ENCODE results near the gene GMCL1. TPM values are rescaled to one million over a fixed set of nuclear protein-coding genes. Genes with fewer than 3 reads are reported as not detected.
A peak's percentile ranks its signal among the peaks of the same experiment; 100 is the strongest.

Gene GMCL1
- total and polyA plus RNA-seq, 9 of the 15 experiments (the other 6 are each of a cell fraction or from before 2014, with no cell fraction given): 7.0 to 27.3 (median 15.4) TPM

DNA sequence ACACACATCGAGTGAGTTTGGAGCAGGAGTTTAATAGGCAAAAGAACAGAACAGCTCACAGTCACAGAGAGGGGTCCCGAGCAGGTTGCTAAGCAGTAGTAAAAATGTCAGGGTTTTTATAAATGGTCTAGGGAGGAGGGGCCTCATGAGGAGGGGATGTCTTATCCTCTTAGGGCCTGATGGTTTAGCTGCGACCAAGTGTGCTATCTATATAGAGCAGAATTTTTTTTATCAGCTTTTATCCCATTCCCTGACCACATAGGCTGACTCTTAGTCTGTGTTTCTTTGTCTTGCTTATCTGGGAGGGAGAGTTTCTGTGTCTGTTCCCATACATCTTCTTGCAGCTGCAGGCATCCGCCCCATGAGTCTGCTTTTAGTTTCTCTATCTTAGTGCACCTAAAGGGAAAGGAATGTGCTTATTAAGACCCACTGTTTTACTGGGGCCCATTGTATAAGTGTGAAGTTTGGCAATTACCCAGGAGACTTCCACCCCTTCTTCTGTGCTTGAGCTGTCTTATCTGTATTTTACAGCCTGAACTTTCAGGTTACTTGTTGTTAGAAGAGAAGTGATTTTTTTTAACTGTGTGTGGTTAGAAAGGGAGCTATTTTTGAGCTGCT, 30.4 kb upstream of the GMCL1 start (continued):
- TF ChIP-seq, protein P1, sequence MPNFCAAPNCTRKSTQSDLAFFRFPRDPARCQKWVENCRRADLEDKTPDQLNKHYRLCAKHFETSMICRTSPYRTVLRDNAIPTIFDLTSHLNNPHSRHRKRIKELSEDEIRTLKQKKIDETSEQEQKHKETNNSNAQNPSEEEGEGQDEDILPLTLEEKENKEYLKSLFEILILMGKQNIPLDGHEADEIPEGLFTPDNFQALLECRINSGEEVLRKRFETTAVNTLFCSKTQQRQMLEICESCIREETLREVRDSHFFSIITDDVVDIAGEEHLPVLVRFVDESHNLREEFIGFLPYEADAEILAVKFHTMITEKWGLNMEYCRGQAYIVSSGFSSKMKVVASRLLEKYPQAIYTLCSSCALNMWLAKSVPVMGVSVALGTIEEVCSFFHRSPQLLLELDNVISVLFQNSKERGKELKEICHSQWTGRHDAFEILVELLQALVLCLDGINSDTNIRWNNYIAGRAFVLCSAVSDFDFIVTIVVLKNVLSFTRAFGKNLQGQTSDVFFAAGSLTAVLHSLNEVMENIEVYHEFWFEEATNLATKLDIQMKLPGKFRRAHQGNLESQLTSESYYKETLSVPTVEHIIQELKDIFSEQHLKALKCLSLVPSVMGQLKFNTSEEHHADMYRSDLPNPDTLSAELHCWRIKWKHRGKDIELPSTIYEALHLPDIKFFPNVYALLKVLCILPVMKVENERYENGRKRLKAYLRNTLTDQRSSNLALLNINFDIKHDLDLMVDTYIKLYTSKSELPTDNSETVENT (CRISPR knock-in tag; IDR thresholded peaks at IDR 0.05): no peak; the same call in 1 of the 2 replicates
- TF ChIP-seq, protein P2, sequence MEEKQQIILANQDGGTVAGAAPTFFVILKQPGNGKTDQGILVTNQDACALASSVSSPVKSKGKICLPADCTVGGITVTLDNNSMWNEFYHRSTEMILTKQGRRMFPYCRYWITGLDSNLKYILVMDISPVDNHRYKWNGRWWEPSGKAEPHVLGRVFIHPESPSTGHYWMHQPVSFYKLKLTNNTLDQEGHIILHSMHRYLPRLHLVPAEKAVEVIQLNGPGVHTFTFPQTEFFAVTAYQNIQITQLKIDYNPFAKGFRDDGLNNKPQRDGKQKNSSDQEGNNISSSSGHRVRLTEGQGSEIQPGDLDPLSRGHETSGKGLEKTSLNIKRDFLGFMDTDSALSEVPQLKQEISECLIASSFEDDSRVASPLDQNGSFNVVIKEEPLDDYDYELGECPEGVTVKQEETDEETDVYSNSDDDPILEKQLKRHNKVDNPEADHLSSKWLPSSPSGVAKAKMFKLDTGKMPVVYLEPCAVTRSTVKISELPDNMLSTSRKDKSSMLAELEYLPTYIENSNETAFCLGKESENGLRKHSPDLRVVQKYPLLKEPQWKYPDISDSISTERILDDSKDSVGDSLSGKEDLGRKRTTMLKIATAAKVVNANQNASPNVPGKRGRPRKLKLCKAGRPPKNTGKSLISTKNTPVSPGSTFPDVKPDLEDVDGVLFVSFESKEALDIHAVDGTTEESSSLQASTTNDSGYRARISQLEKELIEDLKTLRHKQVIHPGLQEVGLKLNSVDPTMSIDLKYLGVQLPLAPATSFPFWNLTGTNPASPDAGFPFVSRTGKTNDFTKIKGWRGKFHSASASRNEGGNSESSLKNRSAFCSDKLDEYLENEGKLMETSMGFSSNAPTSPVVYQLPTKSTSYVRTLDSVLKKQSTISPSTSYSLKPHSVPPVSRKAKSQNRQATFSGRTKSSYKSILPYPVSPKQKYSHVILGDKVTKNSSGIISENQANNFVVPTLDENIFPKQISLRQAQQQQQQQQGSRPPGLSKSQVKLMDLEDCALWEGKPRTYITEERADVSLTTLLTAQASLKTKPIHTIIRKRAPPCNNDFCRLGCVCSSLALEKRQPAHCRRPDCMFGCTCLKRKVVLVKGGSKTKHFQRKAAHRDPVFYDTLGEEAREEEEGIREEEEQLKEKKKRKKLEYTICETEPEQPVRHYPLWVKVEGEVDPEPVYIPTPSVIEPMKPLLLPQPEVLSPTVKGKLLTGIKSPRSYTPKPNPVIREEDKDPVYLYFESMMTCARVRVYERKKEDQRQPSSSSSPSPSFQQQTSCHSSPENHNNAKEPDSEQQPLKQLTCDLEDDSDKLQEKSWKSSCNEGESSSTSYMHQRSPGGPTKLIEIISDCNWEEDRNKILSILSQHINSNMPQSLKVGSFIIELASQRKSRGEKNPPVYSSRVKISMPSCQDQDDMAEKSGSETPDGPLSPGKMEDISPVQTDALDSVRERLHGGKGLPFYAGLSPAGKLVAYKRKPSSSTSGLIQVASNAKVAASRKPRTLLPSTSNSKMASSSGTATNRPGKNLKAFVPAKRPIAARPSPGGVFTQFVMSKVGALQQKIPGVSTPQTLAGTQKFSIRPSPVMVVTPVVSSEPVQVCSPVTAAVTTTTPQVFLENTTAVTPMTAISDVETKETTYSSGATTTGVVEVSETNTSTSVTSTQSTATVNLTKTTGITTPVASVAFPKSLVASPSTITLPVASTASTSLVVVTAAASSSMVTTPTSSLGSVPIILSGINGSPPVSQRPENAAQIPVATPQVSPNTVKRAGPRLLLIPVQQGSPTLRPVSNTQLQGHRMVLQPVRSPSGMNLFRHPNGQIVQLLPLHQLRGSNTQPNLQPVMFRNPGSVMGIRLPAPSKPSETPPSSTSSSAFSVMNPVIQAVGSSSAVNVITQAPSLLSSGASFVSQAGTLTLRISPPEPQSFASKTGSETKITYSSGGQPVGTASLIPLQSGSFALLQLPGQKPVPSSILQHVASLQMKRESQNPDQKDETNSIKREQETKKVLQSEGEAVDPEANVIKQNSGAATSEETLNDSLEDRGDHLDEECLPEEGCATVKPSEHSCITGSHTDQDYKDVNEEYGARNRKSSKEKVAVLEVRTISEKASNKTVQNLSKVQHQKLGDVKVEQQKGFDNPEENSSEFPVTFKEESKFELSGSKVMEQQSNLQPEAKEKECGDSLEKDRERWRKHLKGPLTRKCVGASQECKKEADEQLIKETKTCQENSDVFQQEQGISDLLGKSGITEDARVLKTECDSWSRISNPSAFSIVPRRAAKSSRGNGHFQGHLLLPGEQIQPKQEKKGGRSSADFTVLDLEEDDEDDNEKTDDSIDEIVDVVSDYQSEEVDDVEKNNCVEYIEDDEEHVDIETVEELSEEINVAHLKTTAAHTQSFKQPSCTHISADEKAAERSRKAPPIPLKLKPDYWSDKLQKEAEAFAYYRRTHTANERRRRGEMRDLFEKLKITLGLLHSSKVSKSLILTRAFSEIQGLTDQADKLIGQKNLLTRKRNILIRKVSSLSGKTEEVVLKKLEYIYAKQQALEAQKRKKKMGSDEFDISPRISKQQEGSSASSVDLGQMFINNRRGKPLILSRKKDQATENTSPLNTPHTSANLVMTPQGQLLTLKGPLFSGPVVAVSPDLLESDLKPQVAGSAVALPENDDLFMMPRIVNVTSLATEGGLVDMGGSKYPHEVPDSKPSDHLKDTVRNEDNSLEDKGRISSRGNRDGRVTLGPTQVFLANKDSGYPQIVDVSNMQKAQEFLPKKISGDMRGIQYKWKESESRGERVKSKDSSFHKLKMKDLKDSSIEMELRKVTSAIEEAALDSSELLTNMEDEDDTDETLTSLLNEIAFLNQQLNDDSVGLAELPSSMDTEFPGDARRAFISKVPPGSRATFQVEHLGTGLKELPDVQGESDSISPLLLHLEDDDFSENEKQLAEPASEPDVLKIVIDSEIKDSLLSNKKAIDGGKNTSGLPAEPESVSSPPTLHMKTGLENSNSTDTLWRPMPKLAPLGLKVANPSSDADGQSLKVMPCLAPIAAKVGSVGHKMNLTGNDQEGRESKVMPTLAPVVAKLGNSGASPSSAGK (IDR thresholded peaks at IDR 0.05): peak; percentile 30; the same call in 1 of the 2 replicates
- TF ChIP-seq, protein P3, sequence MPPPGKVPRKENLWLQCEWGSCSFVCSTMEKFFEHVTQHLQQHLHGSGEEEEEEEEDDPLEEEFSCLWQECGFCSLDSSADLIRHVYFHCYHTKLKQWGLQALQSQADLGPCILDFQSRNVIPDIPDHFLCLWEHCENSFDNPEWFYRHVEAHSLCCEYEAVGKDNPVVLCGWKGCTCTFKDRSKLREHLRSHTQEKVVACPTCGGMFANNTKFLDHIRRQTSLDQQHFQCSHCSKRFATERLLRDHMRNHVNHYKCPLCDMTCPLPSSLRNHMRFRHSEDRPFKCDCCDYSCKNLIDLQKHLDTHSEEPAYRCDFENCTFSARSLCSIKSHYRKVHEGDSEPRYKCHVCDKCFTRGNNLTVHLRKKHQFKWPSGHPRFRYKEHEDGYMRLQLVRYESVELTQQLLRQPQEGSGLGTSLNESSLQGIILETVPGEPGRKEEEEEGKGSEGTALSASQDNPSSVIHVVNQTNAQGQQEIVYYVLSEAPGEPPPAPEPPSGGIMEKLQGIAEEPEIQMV (tag; conservative IDR thresholded peaks at IDR 0.05; ENCODE audit: low read depth): no peak
- no peak for TF ChIP-seq ASH1L (IDR thresholded peaks at IDR 0.05; ENCODE audit: borderline replicate concordance, low read depth, partially characterized antibody)
- TF ChIP-seq CHD2 (IDR thresholded peaks at IDR 0.05; ENCODE audit: low read depth, low read length): no peak
- TF ChIP-seq HLTF (IDR thresholded peaks at IDR 0.05): peak; percentile 99
- peak; percentile 96 for TF ChIP-seq ZNF311 (CRISPR knock-in tag; IDR thresholded peaks at IDR 0.05)
- peak; percentile 88; the same call in 1 of the 2 replicates for TF ChIP-seq LCOR (CRISPR knock-in tag; IDR thresholded peaks at IDR 0.05)
- TF ChIP-seq, protein P4, sequence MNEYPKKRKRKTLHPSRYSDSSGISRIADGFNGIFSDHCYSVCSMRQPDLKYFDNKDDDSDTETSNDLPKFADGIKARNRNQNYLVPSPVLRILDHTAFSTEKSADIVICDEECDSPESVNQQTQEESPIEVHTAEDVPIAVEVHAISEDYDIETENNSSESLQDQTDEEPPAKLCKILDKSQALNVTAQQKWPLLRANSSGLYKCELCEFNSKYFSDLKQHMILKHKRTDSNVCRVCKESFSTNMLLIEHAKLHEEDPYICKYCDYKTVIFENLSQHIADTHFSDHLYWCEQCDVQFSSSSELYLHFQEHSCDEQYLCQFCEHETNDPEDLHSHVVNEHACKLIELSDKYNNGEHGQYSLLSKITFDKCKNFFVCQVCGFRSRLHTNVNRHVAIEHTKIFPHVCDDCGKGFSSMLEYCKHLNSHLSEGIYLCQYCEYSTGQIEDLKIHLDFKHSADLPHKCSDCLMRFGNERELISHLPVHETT (CRISPR knock-in tag; conservative IDR thresholded peaks at IDR 0.05 in 1 of 2, IDR thresholded peaks at IDR 0.05 in 1 of 2): peak in 1 of 2 experiments; percentile 97; a peak in 2 of 4 replicates
- TF ChIP-seq ZNF165 (CRISPR knock-in tag; IDR thresholded peaks at IDR 0.05; ENCODE audit: borderline replicate concordance): no peak
